ENCODE results near the gene SUPT7L. TPM values are rescaled to one million over a fixed set of nuclear protein-coding genes. Genes with fewer than 3 reads are reported as not detected.

The SUPT7L gene
- total and polyA plus RNA-seq, 2 of the 13 experiments (the other 11 are each of a cell fraction or from before 2014, with no cell fraction given): 32.9 to 77.5 TPM

GRCh38 chr2:27663285-27664153 lies at the start of gene SUPT7L, which contains the start of gene SLC4A1AP (continued):
- TF ChIP-seq PAF1 (CRISPR knock-in tag; IDR thresholded peaks at IDR 0.05) (no peak), ZKSCAN8 (CRISPR knock-in tag; IDR thresholded peaks at IDR 0.05; ENCODE audit: borderline replicate concordance) (peak; percentile 56; the same call in 1 of the 2 replicates), SRF (IDR thresholded peaks at IDR 0.05; ENCODE audit: low read depth, low read length) (peak; percentile 69; the same call in 1 of the 2 replicates), HNRNPLL (IDR thresholded peaks at IDR 0.05; ENCODE audit: low read depth, low read length, poor library complexity, severe bottlenecking) (peak; percentile 41), ZNF24 (IDR thresholded peaks at IDR 0.05) (peak; percentile 87), REPIN1 (CRISPR knock-in tag; IDR thresholded peaks at IDR 0.05; ENCODE audit: borderline replicate concordance, low read depth) (peak; percentile 98), GABPA (IDR thresholded peaks at IDR 0.05; ENCODE audit: low read depth, low read length) (peak; percentile 88), GABPA (CRISPR knock-in tag; IDR thresholded peaks at IDR 0.05; ENCODE audit: low read depth) (peak; percentile 97), ELF1 (CRISPR knock-in tag; IDR thresholded peaks at IDR 0.05) (peak; percentile 66; the same call in 1 of the 2 replicates), GATAD1 (CRISPR knock-in tag; IDR thresholded peaks at IDR 0.05) (peak; percentile 100), BCL3 (CRISPR knock-in tag; IDR thresholded peaks at IDR 0.05) (peak; percentile 96; the same call in 1 of the 2 replicates), SOX13 (IDR thresholded peaks at IDR 0.05) (no peak), SOX13 (CRISPR knock-in tag; conservative IDR thresholded peaks at IDR 0.05 in 1 of 2, IDR thresholded peaks at IDR 0.05 in 1 of 2) (0 out of 4 replicates have a peak, but pooled peaks of 1 of the 2 experiments have one; percentile 39), RXRA (CRISPR knock-in tag; IDR thresholded peaks at IDR 0.05) (peak; percentile 73), ADNP (CRISPR knock-in tag; IDR thresholded peaks at IDR 0.05) (no peak), DMAP1 (CRISPR knock-in tag; IDR thresholded peaks at IDR 0.05) (peak; percentile 99), NR2F6 (IDR thresholded peaks at IDR 0.05) (0 out of 2 replicates have a peak, but pooled peaks have one; percentile 43), NR2F6 (CRISPR knock-in tag; IDR thresholded peaks at IDR 0.05) (no peak), PAWR (CRISPR knock-in tag; IDR thresholded peaks at IDR 0.05; ENCODE audit: borderline replicate concordance) (no peak), E2F1 (CRISPR knock-in tag; IDR thresholded peaks at IDR 0.05) (peak; percentile 81), RXRB (CRISPR knock-in tag; IDR thresholded peaks at IDR 0.05; ENCODE audit: borderline replicate concordance) (peak; percentile 76), CREM (IDR thresholded peaks at IDR 0.05) (peak; percentile 89), CREM (CRISPR knock-in tag; IDR thresholded peaks at IDR 0.05) (no peak), PITX1 (CRISPR knock-in tag; IDR thresholded peaks at IDR 0.05) (peak; percentile 93), ZNF460 (CRISPR knock-in tag; IDR thresholded peaks at IDR 0.05; ENCODE audit: borderline replicate concordance) (no peak; the same call in 1 of the 2 replicates), FOXK1 (CRISPR knock-in tag; IDR thresholded peaks at IDR 0.05; ENCODE audit: borderline replicate concordance, low read depth) (peak; percentile 97), ZUFSP (CRISPR knock-in tag; IDR thresholded peaks at IDR 0.05; ENCODE audit: borderline replicate concordance) (no peak), MED13 (CRISPR knock-in tag; IDR thresholded peaks at IDR 0.05) (peak; percentile 84), HNRNPH1 (optimal IDR thresholded peaks at IDR 0.05; ENCODE audit: low read depth, low read length) (peak; percentile 42)
